GM21529 (cell line): Measurements from ENCODE around the gene MYO15B.

ENCODE experiments used
- ATAC-seq: cut with Tn5 transposase; IDR thresholded peaks from one replicate; pipeline ENCODE4 v1.9.1; 2021; ENCODE audit not compliant: unreplicated experiment

The MYO15B gene

GRCh38 chr17:75558666-75559530 lies 28.7 kb upstream of the MYO15B start:
- ATAC-seq, result no peak

GRCh38 chr17:75559958-75560533 lies 27.6 kb upstream of the MYO15B start:
- ATAC-seq, result no peak

- no peak for ATAC-seq
These were observed 25.5 kb upstream of the MYO15B start for GRCh38 chr17:75561927-75562603.

GRCh38 chr17:75563063-75563758 lies 24.4 kb upstream of the MYO15B start:
- no peak for ATAC-seq

- ATAC-seq, result no peak
These were observed 23.4 kb upstream of the MYO15B start for GRCh38 chr17:75564195-75564594.

GRCh38 chr17:75565066-75565465 lies 22.5 kb upstream of the MYO15B start:
- no peak for ATAC-seq

- no peak for ATAC-seq
These were observed 22.0 kb upstream of the MYO15B start for GRCh38 chr17:75565618-75566017.

GRCh38 chr17:75566416-75566815 lies 21.2 kb upstream of the MYO15B start:
- ATAC-seq, result no peak

- no peak for ATAC-seq
These were observed 20.8 kb upstream of the MYO15B start for GRCh38 chr17:75566834-75567233.

- no peak for ATAC-seq
These were observed 19.0 kb upstream of the MYO15B start for GRCh38 chr17:75568412-75569255.

GRCh38 chr17:75570034-75570676 lies 17.4 kb upstream of the MYO15B start:
- no peak for ATAC-seq

- ATAC-seq, result no peak
These were observed 16.8 kb upstream of the MYO15B start for GRCh38 chr17:75570772-75571171.

- ATAC-seq, result no peak
These were observed 16.3 kb upstream of the MYO15B start for GRCh38 chr17:75571197-75571884.

GRCh38 chr17:75571885-75572215 lies 15.8 kb upstream of the MYO15B start:
- no peak for ATAC-seq

- ATAC-seq, result no peak
These were observed 14.7 kb upstream of the MYO15B start for GRCh38 chr17:75572713-75573539.

- no peak for ATAC-seq
These were observed 14.1 kb upstream of the MYO15B start for GRCh38 chr17:75573540-75573957.

- no peak for ATAC-seq
These were observed 13.6 kb upstream of the MYO15B start for GRCh38 chr17:75573994-75574393.

- no peak for ATAC-seq
These were observed 13.1 kb upstream of the MYO15B start for GRCh38 chr17:75574404-75575036.
